HG03558 (cell line): Measurements from ENCODE around the gene KLF3.
"Not testable (repeated sequence)": the region's sequence is repeated elsewhere in the genome, so short reads cannot be mapped to it uniquely, and the experiment has no call there.

Source experiments
- ATAC-seq: cut with Tn5 transposase; IDR thresholded peaks from one replicate; pipeline ENCODE4 v1.9.1; 2021; ENCODE audit warnings: moderate number of reproducible peaks; ENCODE audit not compliant: unreplicated experiment; ENCODE audit errors: extremely low read depth

KLF3 gene

GRCh38 chr4:38663801-38664705, at the start of gene KLF3:
Gene KLF3 (plus strand): TSS chr4:38664199. CDS start chr4:38680626, 16,427 bp downstream.
- ATAC-seq = peak; percentile 56

GRCh38 chr4:38614231-38614630, 49.8 kb upstream of the KLF3 start:
- ATAC-seq = no peak

- no peak for ATAC-seq
Observed at GRCh38 chr4:38615847-38616246, 48.2 kb upstream of the KLF3 start.

GRCh38 chr4:38618505-38618904, 45.5 kb upstream of the KLF3 start:
- ATAC-seq = no peak

GRCh38 chr4:38619316-38619715, 44.7 kb upstream of the KLF3 start:
- no peak for ATAC-seq

DNA sequence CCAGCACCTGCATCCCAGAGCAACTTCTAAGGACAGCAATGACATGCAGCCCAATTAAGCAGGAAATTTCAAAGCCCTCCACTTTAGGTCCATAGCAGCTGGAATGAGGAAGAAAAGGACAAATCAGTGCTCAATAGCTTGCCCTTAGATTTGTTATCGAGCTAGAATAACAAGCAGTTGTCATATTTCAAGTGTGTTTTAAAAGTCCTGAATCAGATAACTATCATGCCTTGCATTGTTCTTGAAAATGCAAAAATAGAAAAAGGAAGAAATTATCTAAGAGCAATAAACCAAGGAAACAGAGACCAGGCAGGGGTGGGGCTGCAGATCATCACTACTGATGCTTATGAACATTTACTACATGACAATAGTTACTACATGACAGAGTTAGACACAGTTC, 43.9 kb upstream of the KLF3 start:
- ATAC-seq = no peak

- ATAC-seq = no peak
Observed at GRCh38 chr4:38620527-38621027, 43.4 kb upstream of the KLF3 start.

GRCh38 chr4:38621028-38621684, 42.8 kb upstream of the KLF3 start:
- ATAC-seq = no peak

DNA sequence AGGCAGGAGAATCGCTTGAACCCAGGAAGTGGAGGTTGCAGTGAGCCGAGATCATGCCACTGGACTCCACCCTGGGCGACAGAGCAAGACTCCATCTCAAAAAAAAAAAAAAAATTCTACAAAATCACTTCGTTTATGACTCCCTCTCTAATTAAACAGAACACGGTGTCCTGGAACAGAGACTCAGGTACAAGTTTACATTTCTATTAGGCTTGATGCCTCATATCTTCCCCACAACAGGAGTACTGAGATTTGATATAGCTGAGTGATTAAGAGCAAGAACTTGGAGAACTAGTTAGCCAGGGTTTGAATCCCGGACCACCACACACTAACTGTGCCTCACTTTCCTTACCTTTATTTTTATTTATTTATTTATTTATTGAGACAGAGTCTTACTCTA, 42.2 kb upstream of the KLF3 start:
- ATAC-seq = no peak

GRCh38 chr4:38622340-38622739, 41.7 kb upstream of the KLF3 start:
- ATAC-seq = not testable (repeated sequence)

DNA sequence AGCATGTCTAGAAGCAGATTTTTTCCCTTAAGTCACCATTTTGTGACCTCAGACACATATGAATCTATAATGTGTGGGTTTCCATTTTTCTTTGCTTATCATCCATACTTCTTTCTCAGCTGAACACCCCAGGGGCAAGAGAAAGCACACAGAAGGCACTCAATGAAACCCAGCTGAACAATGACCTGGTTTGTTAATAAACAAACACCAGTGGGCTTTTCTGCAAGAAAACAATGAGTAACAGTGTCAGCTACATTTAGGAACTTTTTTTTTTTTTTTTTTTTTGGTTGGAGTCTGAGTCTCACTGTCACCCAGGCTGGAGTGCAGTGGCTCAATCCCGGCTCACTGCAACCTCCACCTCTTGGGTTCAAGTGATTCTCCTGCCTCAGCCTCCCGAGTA, 40.7 kb upstream of the KLF3 start:
- no peak for ATAC-seq

GRCh38 chr4:38624311-38624710, 39.7 kb upstream of the KLF3 start:
- ATAC-seq = no peak

DNA sequence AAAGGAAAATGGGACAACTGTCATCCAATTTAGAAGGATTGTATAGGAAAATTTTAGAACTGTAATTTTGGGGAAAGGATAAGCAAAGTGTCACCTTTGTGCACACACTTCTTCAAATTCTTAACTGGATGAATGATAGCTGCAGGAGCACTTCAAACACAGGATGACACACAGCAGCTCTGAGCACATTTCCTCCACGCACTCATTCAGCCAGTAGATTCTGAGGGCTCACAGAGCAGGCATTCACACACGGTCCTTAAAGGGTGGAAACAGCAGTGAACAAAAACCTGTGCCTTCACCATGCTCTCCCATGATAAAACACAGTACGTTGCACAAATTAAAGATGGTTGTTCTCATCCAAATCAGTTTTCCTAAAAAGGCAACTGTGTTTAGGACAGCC, 38.5 kb upstream of the KLF3 start:
- ATAC-seq = no peak

- not testable (repeated sequence) for ATAC-seq
Observed at GRCh38 chr4:38626901-38627444, 37.0 kb upstream of the KLF3 start.

GRCh38 chr4:38630519-38630918, 33.5 kb upstream of the KLF3 start:
- no peak for ATAC-seq

DNA sequence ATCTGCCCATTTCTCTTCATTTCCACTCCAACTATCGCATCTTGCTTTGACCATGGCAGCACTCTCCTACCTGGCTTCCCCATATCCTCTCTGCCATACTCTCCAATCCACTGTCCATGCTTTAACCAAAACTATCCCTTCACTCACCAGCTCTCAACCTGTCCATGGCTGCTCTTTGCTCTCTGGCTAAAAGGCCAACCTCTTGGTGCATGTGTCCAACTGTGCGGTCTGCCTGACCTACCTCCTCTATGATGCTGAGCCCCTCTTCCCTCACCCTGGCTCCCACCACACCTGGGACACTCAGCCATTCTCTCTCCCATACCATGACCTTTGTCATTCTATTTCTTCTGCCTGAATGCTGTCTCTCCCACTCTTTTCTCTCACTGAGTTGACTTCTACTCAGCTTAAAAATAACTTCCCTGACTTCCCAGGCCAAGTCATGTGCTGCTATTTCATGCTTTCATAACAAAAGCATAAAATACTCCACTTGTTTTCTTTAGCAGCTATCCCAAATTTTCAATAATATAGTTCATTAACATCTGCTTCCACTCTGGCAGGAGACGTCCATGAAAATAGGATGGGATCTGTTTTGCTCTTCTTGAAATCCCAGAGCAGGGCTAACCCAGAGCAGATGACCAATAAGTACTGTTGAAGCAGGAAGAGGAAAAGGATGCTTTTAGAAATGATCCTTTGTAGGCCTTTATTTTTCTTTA, 29.8 kb upstream of the KLF3 start:
- ATAC-seq = no peak

- no peak for ATAC-seq
Observed at GRCh38 chr4:38639242-38639641, 24.8 kb upstream of the KLF3 start.

DNA sequence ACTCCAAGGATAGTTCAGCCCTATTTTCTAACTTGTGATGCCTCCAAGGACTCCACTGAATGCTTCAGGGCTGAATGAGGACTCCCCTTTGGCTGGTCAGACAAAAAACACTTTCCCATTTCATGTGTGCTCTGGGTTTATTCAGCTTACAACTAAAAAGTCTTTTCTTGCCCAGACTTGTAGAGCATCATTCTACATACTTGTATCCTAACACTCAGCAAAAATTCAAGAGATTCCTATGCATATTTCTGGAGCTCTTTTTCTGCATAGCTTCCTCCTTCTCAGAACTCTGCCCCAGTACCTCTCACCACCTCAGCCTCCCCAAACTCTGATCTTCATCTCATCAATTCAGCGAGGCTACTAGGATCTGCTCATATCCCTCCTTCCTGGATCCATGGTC, 22.2 kb upstream of the KLF3 start:
- no peak for ATAC-seq

DNA sequence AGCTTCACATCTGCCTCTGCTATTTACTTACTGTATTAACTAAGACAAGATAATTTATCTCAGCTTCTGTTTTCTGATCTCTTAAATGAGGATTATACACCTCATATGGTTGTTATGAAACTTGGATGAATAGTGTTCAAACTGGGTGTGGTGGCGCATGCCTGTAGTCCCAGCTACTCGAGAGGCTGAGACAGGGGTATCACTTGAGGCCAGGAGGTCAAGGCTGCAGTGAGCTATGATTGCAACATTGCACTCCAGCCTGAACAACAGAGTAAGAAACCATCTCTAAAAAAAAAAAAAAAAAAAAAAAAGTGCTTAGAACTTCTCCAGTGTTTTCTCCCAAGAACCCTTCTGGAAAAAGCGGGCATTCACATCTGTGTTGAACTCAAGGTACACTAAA, 19.8 kb upstream of the KLF3 start:
- ATAC-seq = no peak

DNA sequence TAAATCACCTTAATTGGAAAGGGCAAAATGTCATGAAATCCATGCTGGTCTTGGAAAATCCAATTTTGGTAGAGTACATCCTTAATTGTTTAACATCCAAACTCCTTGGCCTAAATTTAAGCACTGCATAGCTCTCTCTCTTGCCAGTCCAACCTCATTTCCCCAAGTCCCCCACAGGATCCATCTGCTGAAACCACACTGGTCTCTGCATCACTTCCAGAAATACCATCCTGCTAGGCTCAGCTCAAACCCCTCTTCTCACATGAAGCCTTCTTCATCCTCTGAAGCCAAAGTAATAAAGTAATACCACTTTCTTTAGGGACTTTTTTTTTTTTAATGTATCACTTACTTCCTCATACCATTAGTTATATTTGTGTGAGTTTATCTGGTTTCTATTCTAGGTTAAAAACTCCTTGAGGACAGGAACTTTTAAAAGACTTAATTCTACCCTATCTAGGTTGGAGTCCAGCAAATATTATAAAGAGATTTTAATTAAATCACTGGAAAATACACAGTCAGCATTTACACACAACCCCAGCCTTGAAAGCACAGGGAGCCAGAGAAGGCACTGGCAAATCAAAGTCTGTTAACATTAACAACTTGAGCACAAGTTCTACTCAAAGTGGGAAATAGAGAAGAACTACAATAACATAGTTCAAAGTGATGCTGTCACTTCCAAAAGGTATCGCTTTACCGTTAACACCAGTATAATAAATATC, 16.7 kb upstream of the KLF3 start:
- no peak for ATAC-seq
